Hepatocyte (in vitro differentiated cells): ENCODE data around the gene APOO. TPM values are rescaled to one million over a fixed set of nuclear protein-coding genes. Genes with fewer than 3 reads are reported as not detected.

ENCODE experiments used
- DNase-seq: peaks from one replicate; pipeline ENCODE4 v3.0.0-alpha.2; 2016; ENCODE audit warnings: low spot score
- H2AFZ ChIP-seq: fragments of 200-600 bp; sonication (generic); 2 replicates; pipeline ENCODE4 v1.6.0; 2016; ENCODE audit warnings: antibody characterized with exemption, mild to moderate bottlenecking
- H3K27ac ChIP-seq: fragments of 200-600 bp; sonication (generic); 2 replicates; pipeline ENCODE4 v1.5.1; 2016; ENCODE audit warnings: mild to moderate bottlenecking
- H3K27me3 ChIP-seq: fragments of 200-600 bp; sonication (generic); 2 replicates; pipeline ENCODE4 v1.6.1; 2016
- H3K36me3 ChIP-seq: fragments of 200-600 bp; sonication (generic); replicated peaks from 2 replicates; pipeline ENCODE4 v1.5.1; 2016; ENCODE audit warnings: low read depth; ENCODE audit not compliant: insufficient read depth
- H3K4me1 ChIP-seq: fragments of 200-600 bp; sonication (generic); 2 replicates; pipeline ENCODE4 v1.5.1; 2016; ENCODE audit warnings: mild to moderate bottlenecking, moderate library complexity; ENCODE audit not compliant: insufficient read depth
- H3K4me2 ChIP-seq: fragments of 200-600 bp; sonication (generic); 2 replicates; pipeline ENCODE4 v1.6.0; 2016
- H3K4me3 ChIP-seq: fragments of 200-600 bp; sonication (generic); 2 replicates; pipeline ENCODE4 v1.5.1; 2016; ENCODE audit warnings: mild to moderate bottlenecking
- H3K79me2 ChIP-seq: fragments of 200-600 bp; sonication (generic); 2 replicates; pipeline ENCODE4 v1.6.0; 2017; ENCODE audit warnings: mild to moderate bottlenecking
- H3K9me2 ChIP-seq: fragments of 200-600 bp; sonication (generic); replicated peaks from 2 replicates; pipeline ENCODE4 v1.6.0; 2017; ENCODE audit warnings: mild to moderate bottlenecking; ENCODE audit not compliant: insufficient read depth
- H3K9me3 ChIP-seq: fragments of 200-600 bp; sonication (generic); 2 replicates; pipeline ENCODE4 v1.5.1; 2016; ENCODE audit warnings: low read depth, mild to moderate bottlenecking
- H4K20me1 ChIP-seq: fragments of 200-600 bp; sonication (generic); 2 replicates; pipeline ENCODE4 v1.6.0; 2016; ENCODE audit warnings: mild to moderate bottlenecking; ENCODE audit not compliant: insufficient read depth, poor library complexity, severe bottlenecking
- CTCF ChIP-seq: fragments of 200-600 bp; sonication (generic); IDR thresholded peaks from 2 replicates; pipeline ENCODE4 v1.5.1; 2016; ENCODE audit warnings: antibody characterized with exemption, mild to moderate bottlenecking; ENCODE audit not compliant: poor library complexity
- EZH2 ChIP-seq: fragments of 200-600 bp; sonication (generic); IDR thresholded peaks from 2 replicates; pipeline ENCODE4 v1.6.1; 2016; ENCODE audit warnings: antibody characterized with exemption, mild to moderate bottlenecking, borderline replicate concordance
- EZH2phosphoT487 ChIP-seq: fragments of 200-600 bp; sonication (generic); IDR thresholded peaks from one replicate; pipeline ENCODE4 v1.6.1; 2018; ENCODE audit warnings: antibody characterized with exemption, mild to moderate bottlenecking, low read depth, moderate library complexity; ENCODE audit not compliant: unreplicated experiment, severe bottlenecking
- WGBS: methylation state at CpG from one replicate; pipeline ENCODE4 v1.1.6; 2016; ENCODE audit warnings: low lambda C conversion rate; ENCODE audit errors: missing lambda C conversion rate; 5-methylcytosine and 5-hydroxymethylcytosine counted together
- polyA plus RNA-seq: library from polyadenylated mRNA; unstranded; fragments of >200 nt; fragmentation: Nextera tagmentation; extraction: Ambion mirVana; gene quantifications from 2 replicates; pipeline ENCODE4 v1.2.1, GENCODE V29; 2016
- total RNA-seq: library from RNA; depleted of rRNA; stranded (reverse); fragments of >200 nt; gene quantifications from 2 replicates; pipeline ENCODE4 v1.2.3, GENCODE V29; 2014

Gene APOO
- total and polyA plus RNA-seq, 2 experiments from 2014 or later: 27.0 to 45.1 TPM

- Histone ChIP-seq H4K20me1 (no peaks in the 10 kb centered on the region), H3K36me3 (no peaks in the 10 kb centered on the region), H3K9me2 (no peaks in the 10 kb centered on the region), H3K9me3 (no peaks in the 10 kb centered on the region), H3K27me3 (no peaks in the 10 kb centered on the region), H3K4me1 (peaks cover 6% of the 10 kb centered on the region), H3K79me2 (peaks cover 7% of the 10 kb centered on the region), H3K4me3 (no peak overlapping the region), H2AFZ (no peak overlapping the region), H3K4me2 (no peak overlapping the region), H3K27ac (no peak overlapping the region)
- no peak for TF ChIP-seq EZH2phosphoT487
- TF ChIP-seq CTCF: no peak
- TF ChIP-seq EZH2: no peak
- DNase-seq: no peak
- 92% methylated on average over 5 of the region's 5 CpGs for WGBS
These were observed 3.5 kb upstream of the APOO start for GRCh38 chrX:23911126-23911835.

GRCh38 chrX:23908219-23909004 is 674 bp upstream of the APOO start:
- Histone ChIP-seq H3K4me2 (peak overlapping the region; percentile 70), H3K79me2 (peaks cover 18% of the 10 kb centered on the region), H3K4me1 (peaks cover 6% of the 10 kb centered on the region), H2AFZ (peak overlapping the region; percentile 83), H3K36me3 (no peaks in the 10 kb centered on the region), H3K9me3 (no peaks in the 10 kb centered on the region), H3K4me3 (peak overlapping the region; percentile 9), H3K27me3 (no peaks in the 10 kb centered on the region), H4K20me1 (no peaks in the 10 kb centered on the region), H3K9me2 (no peaks in the 10 kb centered on the region), H3K27ac (peak overlapping the region; percentile 90)
- peak; percentile 58 for DNase-seq
- TF ChIP-seq EZH2phosphoT487 (no peak), CTCF (peak; percentile 55)
- 37% methylated on average over 13 of the region's 13 CpGs for WGBS

GRCh38 chrX:23907111-23907497 is 634 bp downstream of the APOO start:
- H2AFZ ChIP-seq: peak overlapping the region; percentile 68
- H3K36me3 ChIP-seq: no peaks in the 10 kb centered on the region
- peaks cover 9% of the 10 kb centered on the region for H3K4me1 ChIP-seq
- no peaks in the 10 kb centered on the region for H3K27me3 ChIP-seq
- H3K4me2 ChIP-seq: peak overlapping the region; percentile 85
- peaks cover 18% of the 10 kb centered on the region for H3K79me2 ChIP-seq
- no peaks in the 10 kb centered on the region for H4K20me1 ChIP-seq
- no peak for DNase-seq
- peak overlapping the region; percentile 53 for H3K4me3 ChIP-seq
- H3K9me3 ChIP-seq: no peaks in the 10 kb centered on the region
- TF ChIP-seq CTCF (no peak), EZH2phosphoT487 (no peak), EZH2 (no peak)
- WGBS: 2% methylated on average over 12 of the region's 12 CpGs
- H3K9me2 ChIP-seq: no peaks in the 10 kb centered on the region
- H3K27ac ChIP-seq: peak overlapping the region; percentile 76
